ENCODE data around the gene TM7SF2.

Gene TM7SF2

DNA sequence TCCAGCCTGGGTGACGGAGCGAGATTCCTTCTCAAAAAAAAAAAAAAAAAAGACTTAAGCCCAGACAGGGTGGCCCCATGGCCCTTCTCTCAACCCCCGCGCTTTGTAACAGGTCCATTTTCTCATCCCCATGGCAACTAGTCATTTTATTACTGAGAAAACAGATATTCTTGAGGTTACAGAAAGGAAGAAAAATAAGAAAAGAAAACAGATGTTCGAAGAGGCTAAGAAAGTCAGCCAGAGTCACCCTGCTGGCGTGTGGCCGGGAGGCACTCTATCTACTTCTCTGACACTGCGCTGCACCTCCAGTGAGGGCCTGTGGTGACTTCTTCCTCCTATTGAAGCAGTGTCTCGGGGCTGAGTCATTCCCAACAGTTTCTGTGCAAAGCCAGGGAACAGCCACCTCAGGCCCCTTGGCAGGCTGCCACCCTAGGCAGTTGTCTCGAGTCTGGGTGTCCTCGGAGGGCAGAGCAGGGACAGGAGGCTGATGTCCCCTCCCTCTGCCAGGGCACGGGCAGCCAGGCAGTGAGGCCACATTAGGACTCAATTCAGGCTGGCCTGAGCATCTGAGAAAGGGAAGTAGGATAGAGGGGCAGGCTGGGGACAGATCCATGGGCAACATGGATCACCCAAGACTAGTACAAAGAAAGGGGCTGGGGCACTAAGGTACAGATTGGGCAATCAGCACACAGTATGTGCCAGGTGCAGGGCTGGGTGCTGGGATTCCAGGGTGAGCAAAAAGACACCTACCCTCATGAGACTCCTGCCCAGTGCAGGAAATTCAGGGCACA, 39.0 kb downstream of the TM7SF2 start:
- DNase-seq (ENCODE audit: extremely low read depth in 1 of 2, low read depth in 1 of 2), result peak in 1 of 2 donors; percentile 47

DNA sequence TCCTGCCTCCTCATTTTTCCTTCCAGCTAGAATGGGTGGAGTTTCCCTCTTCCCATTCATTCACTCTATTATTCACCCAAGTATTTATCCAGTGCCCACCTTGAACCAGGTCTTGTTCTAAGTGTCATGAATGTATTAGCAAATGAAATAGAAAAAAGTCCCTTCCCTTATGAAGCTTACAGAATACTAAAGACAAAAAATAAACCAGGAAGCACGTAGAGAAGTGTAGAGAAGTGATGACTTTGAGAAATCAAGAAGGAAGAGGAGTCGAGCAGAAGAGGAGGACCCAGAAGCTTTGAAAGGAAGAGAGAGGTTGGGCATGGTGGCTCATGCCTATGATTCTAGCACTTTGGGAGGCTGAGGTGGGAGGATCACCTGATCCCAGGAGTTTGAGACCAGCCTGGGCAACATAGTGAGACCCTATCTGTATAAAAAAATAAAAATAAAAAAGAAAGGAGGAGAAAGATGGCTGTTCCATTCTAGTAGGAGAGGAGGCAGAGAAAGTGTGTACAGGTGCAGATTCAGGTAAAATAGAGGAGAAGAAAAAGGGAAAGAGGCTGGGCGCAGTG, 39.7 kb downstream of the TM7SF2 start:
- DNase-seq (ENCODE audit: extremely low read depth in 1 of 2, low read depth in 1 of 2), result no peak

- DNase-seq (ENCODE audit: extremely low read depth in 1 of 2, low read depth in 1 of 2), result no peak
Observed at GRCh38 chr11:65152122-65152521, 40.5 kb downstream of the TM7SF2 start.

DNA sequence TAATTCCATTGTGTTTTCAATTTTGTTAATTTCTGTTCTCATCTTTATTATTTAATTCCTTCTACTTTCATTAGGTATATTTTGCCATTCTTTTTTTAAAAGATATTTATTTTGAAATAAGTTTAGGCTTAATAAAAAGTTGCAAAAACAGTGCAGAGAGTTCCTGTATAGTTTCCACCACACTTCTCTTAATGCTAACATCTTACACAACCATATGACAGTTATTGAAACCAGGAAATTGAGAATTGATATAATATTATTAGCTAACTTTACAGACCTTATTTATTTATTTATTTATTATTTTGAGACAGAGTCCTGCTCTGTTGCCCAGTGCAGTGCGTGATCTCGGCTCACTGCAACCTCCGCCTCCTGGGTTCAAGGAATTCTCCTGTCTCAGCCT, 44.6 kb downstream of the TM7SF2 start:
- no peak for DNase-seq (ENCODE audit: extremely low read depth in 1 of 2, low read depth in 1 of 2)

GRCh38 chr11:65156926-65157325, 45.3 kb downstream of the TM7SF2 start:
- DNase-seq (ENCODE audit: extremely low read depth in 1 of 2, low read depth in 1 of 2), result no peak

GRCh38 chr11:65157336-65157735, 45.7 kb downstream of the TM7SF2 start:
- DNase-seq (ENCODE audit: extremely low read depth in 1 of 2, low read depth in 1 of 2), result no peak

GRCh38 chr11:65159012-65159411, 47.3 kb downstream of the TM7SF2 start:
- DNase-seq (ENCODE audit: extremely low read depth in 1 of 2, low read depth in 1 of 2), result no peak

GRCh38 chr11:65160643-65161042, 49.0 kb downstream of the TM7SF2 start:
- DNase-seq (ENCODE audit: extremely low read depth in 1 of 2, low read depth in 1 of 2), result no peak

- DNase-seq (ENCODE audit: extremely low read depth in 1 of 2, low read depth in 1 of 2), result no peak
Observed at GRCh38 chr11:65163684-65164083, 52.0 kb downstream of the TM7SF2 start.

Measured in stimulated activated CD8-positive, alpha-beta memory T cell treated with anti-CD3 and anti-CD28 coated beads, Interleukin-7, amount 100 ng/mL, for 48 hours (primary cell).